Gastroesophageal sphincter (tissue), 4 donors: ENCODE data around the gene HTR1E. TPM values are rescaled to one million over a fixed set of nuclear protein-coding genes. Genes with fewer than 3 reads are reported as not detected.

Source experiments
- ATAC-seq: fragments of 150-250 bp; one replicate; pipeline ENCODE4 v1.9.1; 2016; ENCODE audit warnings: mild to moderate bottlenecking, moderate library complexity
- H3K27ac ChIP-seq, 4 donors: fragments of 200-600 bp; sonication (generic) in 3 of 4; 1 replicate in 3 of 4; 2 replicates in 1 of 4; pipeline ENCODE4 v1.5.1; 2016 to 2019
- H3K27me3 ChIP-seq: fragments of 200-600 bp; sonication (generic); one replicate; pipeline ENCODE4 v1.5.1; 2019
- H3K36me3 ChIP-seq, 2 donors: fragments of 200-600 bp; sonication (generic); one replicate each; pipeline ENCODE4 v1.5.1; 2019; ENCODE audit warnings: control low read depth in 1 of 2
- H3K4me1 ChIP-seq, 3 donors: fragments of 200-600 bp; sonication (generic); 1 replicate in 2 of 3; 2 replicates in 1 of 3; pipeline ENCODE4 v1.5.1; 2016 to 2019; ENCODE audit warnings: control low read depth in 2 of 3
- H3K4me3 ChIP-seq, 2 donors: fragments of 200-600 bp; sonication (generic); one replicate each; pipeline ENCODE4 v1.5.1; 2019; ENCODE audit warnings: mild to moderate bottlenecking in 1 of 2, moderate library complexity in 1 of 2
- H3K9me3 ChIP-seq, 3 donors: fragments of 200-600 bp; sonication (generic); one replicate each; pipeline ENCODE4 v1.5.1; 2017 to 2019; ENCODE audit warnings: control low read depth in 2 of 3
- EP300 ChIP-seq: sonication (generic); formaldehyde crosslinking; IDR thresholded peaks from one replicate; pipeline ENCODE4 v1.6.1; 2017; ENCODE audit warnings: antibody characterized with exemption, mild to moderate bottlenecking
- POLR2A ChIP-seq, 2 donors: fragments of 450-650 bp; IDR thresholded peaks; one replicate each; pipeline ENCODE4 v1.6.1; 2017; ENCODE audit warnings: antibody characterized with exemption in 2 of 2, mild to moderate bottlenecking in 2 of 2, moderate library complexity in 1 of 2
- POLR2AphosphoS5 ChIP-seq: sonication (generic); formaldehyde crosslinking; IDR thresholded peaks from one replicate; pipeline ENCODE4 v1.6.1; 2017; ENCODE audit warnings: antibody characterized with exemption
- WGBS, 2 donors: methylation state at CpG; one replicate each; pipeline ENCODE4 v1.1.5; 2018; ENCODE audit warnings: low coverage in 1 of 2; 5-methylcytosine and 5-hydroxymethylcytosine counted together
- total RNA-seq, 4 donors: library from RNA; depleted of rRNA; stranded (reverse); fragments of >200 nt; gene quantifications; one replicate each; pipeline ENCODE4 v1.1.0, GENCODE V29; 2016
- TF ChIP-seq, protein P1 (sequence below), 4 experiments: fragments of 200-600 bp in 2 of 4; fragments of 450-650 bp in 2 of 4; sonication (generic) in 1 of 4; IDR thresholded peaks; one replicate each; pipeline ENCODE4 v1.5.1; 2017 to 2019; ENCODE audit warnings: antibody characterized with exemption in 4 of 4, mild to moderate bottlenecking in 2 of 4, moderate library complexity in 2 of 4

Gene HTR1E
- total RNA-seq, 4 donors from 2014 or later: 0.17 to 0.93 (median 0.81) TPM; not detected in 1

DNA sequence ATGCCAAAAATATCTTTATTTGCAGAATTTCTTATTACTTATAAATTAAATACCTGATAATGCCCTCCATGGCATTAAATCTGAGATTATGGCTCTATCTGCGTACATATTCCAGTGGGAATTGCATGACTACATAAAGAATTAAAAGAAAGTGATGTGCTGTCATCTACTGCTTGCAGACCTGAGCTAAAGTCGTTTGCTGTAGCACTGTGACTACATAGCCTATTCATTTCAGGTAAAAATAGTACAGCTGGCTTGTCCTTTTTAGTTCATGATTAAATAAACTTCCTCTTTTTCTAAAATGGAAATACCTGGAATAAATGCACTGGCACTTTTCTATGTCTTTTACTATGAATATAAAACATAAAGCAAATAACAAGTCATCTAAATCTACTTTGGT, 79.4 kb downstream of the HTR1E start:
- Histone ChIP-seq H3K27ac (no peak overlapping the region), H3K36me3 (no peaks in the 10 kb centered on the region)
- whole genome bisulfite sequencing, 2 donors: 56 to 62% methylated on average over 2 of the region's 2 CpGs

DNA sequence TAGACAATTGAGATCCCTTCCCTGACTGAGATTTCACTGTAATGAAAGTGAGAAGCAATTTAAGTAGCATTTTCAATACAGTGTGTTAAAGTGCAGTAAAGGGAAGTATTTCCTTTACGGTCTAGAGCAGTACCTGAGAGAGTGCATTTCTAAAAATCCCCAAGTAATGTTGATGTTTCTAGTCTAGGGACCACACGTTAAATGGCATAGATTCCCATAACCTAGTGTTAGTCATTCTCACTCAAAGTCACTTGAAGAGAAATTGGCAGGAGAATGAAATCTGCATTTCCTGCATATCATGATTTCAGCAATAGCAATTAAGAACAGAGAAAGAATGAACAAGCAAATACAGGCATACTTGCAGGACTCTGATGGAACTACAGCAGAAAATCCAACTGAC, 89.7 kb downstream of the HTR1E start:
- no peaks in the 10 kb centered on the region for H3K9me3 ChIP-seq
- ATAC-seq: no peak
- no peaks in the 10 kb centered on the region for H3K36me3 ChIP-seq
- WGBS, 2 donors: 71 to 89% methylated on average over 2 of the region's 2 CpGs
- no peak overlapping the region for H3K27ac ChIP-seq
- no peaks in the 10 kb centered on the region for H3K4me1 ChIP-seq
- no peak overlapping the region for H3K4me3 ChIP-seq
- H3K27me3 ChIP-seq: no peaks in the 10 kb centered on the region
- TF ChIP-seq EP300 (no peak), POLR2A (IDR thresholded peaks at IDR 0.05) (no peak), POLR2AphosphoS5 (no peak)
- TF ChIP-seq, protein P1, sequence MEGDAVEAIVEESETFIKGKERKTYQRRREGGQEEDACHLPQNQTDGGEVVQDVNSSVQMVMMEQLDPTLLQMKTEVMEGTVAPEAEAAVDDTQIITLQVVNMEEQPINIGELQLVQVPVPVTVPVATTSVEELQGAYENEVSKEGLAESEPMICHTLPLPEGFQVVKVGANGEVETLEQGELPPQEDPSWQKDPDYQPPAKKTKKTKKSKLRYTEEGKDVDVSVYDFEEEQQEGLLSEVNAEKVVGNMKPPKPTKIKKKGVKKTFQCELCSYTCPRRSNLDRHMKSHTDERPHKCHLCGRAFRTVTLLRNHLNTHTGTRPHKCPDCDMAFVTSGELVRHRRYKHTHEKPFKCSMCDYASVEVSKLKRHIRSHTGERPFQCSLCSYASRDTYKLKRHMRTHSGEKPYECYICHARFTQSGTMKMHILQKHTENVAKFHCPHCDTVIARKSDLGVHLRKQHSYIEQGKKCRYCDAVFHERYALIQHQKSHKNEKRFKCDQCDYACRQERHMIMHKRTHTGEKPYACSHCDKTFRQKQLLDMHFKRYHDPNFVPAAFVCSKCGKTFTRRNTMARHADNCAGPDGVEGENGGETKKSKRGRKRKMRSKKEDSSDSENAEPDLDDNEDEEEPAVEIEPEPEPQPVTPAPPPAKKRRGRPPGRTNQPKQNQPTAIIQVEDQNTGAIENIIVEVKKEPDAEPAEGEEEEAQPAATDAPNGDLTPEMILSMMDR (IDR thresholded peaks at IDR 0.05): no peak

More for the DNA sequence above, 79.4 kb downstream of the HTR1E start:
- Histone ChIP-seq H3K4me1 (no peaks in the 10 kb centered on the region), H3K9me3 (no peaks in the 10 kb centered on the region), H3K4me3 (no peak overlapping the region), H3K27me3 (no peaks in the 10 kb centered on the region)
- ATAC-seq: no peak
- TF ChIP-seq EP300: no peak
- no peak for TF ChIP-seq POLR2A (IDR thresholded peaks at IDR 0.05)
- TF ChIP-seq POLR2AphosphoS5: no peak

DNA sequence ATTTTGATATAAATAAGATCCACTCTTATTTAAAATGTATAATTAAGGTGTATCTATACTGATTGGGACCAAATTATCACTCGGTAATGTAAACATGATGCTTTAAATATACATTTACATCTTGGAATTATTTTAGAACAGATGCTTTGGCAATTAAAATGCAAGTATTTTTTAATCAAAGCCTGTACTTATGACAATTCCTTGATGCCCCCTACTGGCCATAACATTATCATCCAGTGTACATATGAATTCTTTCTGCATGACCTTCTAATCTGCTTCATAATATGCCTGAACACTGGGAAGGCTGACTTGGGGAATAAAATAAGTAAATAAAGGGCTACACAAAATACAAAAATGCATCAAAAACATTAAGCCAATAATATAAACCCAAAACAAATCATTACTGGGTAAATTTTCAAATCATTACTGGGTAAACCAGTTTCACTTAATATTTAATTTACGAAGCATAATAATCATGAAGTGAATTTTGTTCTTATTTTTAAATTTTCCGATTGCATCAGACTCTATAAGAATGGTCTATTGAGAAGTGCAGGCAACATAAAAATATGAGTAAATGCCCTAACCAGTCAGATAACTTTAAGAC, 92.5 kb downstream of the HTR1E start:
- 64 to 71% methylated on average over 3 of the region's 3 CpGs for WGBS, 2 donors
- H3K36me3 ChIP-seq: no peaks in the 10 kb centered on the region
- H3K27me3 ChIP-seq: no peaks in the 10 kb centered on the region
- TF ChIP-seq, protein P1 (IDR thresholded peaks at IDR 0.05): peak; percentile 36 to 57 (median 46)
- TF ChIP-seq EP300 (no peak), POLR2A (IDR thresholded peaks at IDR 0.05) (no peak), POLR2AphosphoS5 (no peak)
- no peak overlapping the region for H3K27ac ChIP-seq
- peaks cover 0 to 17% (median 0%) of the 10 kb centered on the region in 3 donors for H3K9me3 ChIP-seq
- no peaks in the 10 kb centered on the region for H3K4me1 ChIP-seq
- ATAC-seq: no peak
- no peak overlapping the region for H3K4me3 ChIP-seq

DNA sequence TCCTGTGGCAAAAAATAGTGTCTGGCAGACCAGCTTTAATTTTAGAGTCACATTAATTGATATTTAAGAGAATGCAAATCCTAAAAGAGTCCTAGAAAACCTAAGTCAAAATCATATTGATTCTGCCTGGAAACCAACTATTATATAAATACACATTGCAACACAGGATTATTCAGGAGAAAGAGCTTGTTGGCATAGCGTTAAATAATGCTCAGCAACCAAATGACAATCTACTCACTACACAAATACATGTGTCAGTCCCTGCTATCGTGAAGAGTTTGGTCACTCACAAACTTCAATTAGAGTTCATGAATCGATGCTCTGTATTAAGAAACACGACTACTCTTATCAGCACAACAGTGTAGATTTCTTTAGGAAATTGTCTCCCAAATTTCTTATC, 103.4 kb downstream of the HTR1E start:
- no peak for ATAC-seq
- no peaks in the 10 kb centered on the region for H3K4me1 ChIP-seq
- no peak overlapping the region for H3K4me3 ChIP-seq
- no peaks in the 10 kb centered on the region for H3K36me3 ChIP-seq
- no peak overlapping the region for H3K27ac ChIP-seq
- peaks cover 0 to 11% (median 0%) of the 10 kb centered on the region in 3 donors for H3K9me3 ChIP-seq
- TF ChIP-seq EP300: no peak
- no peak for TF ChIP-seq POLR2AphosphoS5
- TF ChIP-seq, protein P1 (IDR thresholded peaks at IDR 0.05): no peak
- no peak for TF ChIP-seq POLR2A (IDR thresholded peaks at IDR 0.05)
- peaks cover 4% of the 10 kb centered on the region for H3K27me3 ChIP-seq
- WGBS, 2 donors: 65 to 81% methylated on average over 4 of the region's 4 CpGs

DNA sequence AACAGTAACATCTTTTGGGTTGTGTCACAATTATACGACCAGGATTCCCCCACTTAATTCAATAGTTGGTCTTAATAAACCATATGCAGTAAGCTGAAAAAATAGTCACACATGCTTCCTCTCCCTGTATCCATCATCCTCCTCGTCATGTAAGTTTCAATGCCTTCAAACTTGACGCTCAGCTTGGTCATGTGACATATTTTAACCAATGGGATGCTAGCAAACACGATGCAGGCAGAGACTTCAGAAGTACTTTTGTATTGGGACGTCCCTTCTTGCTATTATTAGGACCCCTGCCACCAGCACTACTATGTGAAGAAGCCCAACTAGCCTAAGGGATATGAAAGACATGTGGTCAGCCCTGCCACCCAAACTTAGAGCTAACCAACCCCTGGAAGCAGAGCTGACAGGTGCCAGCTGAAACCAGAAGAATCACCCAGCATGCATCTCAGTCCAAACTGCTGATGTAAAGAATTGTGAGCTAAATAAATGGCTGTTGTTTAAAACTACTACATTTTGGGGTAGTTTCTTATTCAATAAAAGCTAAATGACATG, 108.3 kb downstream of the HTR1E start:
- no peaks in the 10 kb centered on the region for H3K36me3 ChIP-seq
- H3K4me1 ChIP-seq: no peaks in the 10 kb centered on the region
- no peak for TF ChIP-seq POLR2A (IDR thresholded peaks at IDR 0.05)
- no peak for TF ChIP-seq POLR2AphosphoS5
- TF ChIP-seq, protein P1 (IDR thresholded peaks at IDR 0.05): no peak
- TF ChIP-seq EP300: no peak
- no peak for ATAC-seq
- WGBS, 2 donors: 57 to 66% methylated on average over 3 to 5 of the region's 5 CpGs
- no peak overlapping the region for H3K4me3 ChIP-seq
- H3K27me3 ChIP-seq: no peaks in the 10 kb centered on the region
- no peak overlapping the region for H3K27ac ChIP-seq
- H3K9me3 ChIP-seq: peaks cover 0 to 11% (median 0%) of the 10 kb centered on the region in 3 donors
